MV-4-11 (cell line): Measurements from ENCODE around the gene GLOD4.
A peak's percentile ranks its signal among the peaks of the same experiment; 100 is the strongest.
"Not testable (repeated sequence)": the region's sequence is repeated elsewhere in the genome, so short reads cannot be mapped to it uniquely, and the experiment has no call there.

Source experiments
- DNase-seq: peaks from one replicate; lab custom pipeline; 2025; lab: John Stamatoyannopoulos, UW

The GLOD4 gene, protein sequence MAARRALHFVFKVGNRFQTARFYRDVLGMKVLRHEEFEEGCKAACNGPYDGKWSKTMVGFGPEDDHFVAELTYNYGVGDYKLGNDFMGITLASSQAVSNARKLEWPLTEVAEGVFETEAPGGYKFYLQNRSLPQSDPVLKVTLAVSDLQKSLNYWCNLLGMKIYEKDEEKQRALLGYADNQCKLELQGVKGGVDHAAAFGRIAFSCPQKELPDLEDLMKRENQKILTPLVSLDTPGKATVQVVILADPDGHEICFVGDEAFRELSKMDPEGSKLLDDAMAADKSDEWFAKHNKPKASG

DNA sequence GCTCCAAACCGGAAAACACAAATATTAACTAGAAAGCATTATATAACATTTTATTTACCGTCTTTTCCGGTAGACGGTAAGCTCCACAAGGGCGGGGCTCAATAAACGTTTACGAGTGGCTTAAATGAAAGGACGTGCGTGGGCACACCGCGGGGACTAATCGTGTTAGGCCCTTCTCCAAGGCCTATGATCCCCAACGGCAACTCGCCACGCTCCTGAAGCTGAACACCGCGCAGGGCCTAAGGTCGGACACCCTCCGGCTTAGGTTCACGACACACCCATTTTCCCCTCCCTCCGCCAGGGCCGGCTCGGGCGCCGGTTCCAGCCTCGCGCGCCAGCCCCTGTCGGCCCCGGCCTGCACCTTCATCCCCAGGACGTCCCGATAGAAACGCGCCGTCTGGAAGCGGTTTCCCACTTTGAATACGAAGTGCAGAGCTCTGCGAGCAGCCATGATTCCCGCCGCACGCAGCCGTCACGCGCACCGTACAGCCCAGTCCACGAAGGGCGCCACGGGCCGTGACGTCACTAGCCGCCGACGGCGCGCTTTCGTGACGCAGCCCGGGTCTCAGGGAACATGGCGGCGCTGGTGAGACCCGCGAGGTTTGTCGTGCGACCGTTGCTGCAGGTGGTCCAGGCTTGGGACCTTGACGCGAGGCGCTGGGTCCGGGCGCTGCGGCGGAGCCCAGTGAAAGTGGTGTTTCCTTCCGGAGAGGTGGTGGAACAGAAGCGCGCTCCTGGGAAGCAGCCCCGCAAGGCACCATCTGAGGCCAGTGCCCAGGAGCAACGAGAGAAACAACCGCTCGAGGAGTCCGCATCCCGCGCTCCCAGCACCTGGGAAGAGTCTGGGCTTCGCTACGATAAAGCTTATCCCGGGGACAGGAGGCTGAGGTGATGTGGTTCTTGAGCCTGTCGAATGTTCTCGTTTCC is at the start of gene GLOD4, which contains the start of gene MRM3:
Gene GLOD4 (minus strand): TSS at position 476 of the 927 bp plus-strand sequence. CDS start 25 bp downstream, at position 451.
Gene MRM3 (plus strand): TSS at position 549 of the 927 bp plus-strand sequence. CDS start 26 bp downstream, at position 575.
- DNase-seq, result peak; percentile 81

DNA sequence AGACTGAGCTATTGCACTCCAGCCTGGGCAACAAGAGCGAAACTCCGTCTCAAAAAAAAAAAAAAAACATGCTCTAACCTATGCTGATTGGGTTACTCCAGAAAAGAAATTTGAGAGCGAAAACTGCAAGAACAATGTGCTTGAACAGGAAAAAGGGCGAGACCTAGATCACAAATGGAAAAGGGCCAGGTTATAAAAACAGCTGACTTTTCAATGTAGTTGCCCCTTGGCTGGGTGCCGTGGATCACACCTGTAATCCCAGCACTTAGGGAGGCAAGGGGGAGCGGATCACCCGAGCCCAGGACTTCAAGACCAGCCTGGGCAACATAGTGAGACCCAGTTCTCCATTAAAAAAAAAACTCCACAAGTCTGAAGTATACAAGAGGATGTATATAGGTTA is 48.9 kb upstream of the GLOD4 start:
- no peak for DNase-seq

DNA sequence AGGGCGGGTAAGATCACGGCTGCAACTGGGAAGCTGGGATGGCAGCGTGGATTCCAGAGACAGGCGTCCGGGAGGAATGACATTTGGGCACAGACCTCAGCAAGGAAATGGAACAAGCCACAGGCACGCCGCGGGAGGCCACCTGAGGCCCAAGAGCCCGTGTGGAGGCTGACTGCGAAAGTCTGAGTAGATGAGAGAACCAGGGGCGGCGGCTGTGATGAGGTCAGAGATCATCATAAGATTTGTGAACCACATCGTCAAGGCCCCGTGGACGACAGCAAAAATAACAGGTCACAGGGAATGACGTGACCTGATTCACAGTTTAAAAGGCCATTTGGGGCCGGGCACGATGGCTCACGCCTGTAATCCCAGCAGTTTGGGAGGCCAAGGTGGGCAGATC is 48.3 kb upstream of the GLOD4 start:
- no peak for DNase-seq

DNA sequence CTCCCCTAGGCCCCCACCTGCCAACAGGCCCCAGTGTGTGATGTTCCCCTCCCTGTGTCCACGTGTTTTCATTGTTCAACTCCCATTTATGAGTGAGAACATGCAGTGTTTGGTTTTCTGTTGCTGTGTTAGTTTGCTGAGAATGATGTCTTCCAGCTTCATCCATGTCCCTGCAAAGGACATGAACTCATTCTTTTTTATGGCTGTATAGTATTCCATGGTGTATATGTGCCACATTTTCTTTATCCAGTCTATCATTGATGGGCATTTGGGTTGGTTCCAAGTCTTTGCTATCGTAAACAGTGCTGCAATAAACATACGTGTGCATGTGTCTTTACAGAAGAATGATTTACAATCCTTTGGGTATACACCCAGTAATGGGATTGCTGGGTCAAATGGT is 47.5 kb upstream of the GLOD4 start:
- not testable (repeated sequence) for DNase-seq

DNA sequence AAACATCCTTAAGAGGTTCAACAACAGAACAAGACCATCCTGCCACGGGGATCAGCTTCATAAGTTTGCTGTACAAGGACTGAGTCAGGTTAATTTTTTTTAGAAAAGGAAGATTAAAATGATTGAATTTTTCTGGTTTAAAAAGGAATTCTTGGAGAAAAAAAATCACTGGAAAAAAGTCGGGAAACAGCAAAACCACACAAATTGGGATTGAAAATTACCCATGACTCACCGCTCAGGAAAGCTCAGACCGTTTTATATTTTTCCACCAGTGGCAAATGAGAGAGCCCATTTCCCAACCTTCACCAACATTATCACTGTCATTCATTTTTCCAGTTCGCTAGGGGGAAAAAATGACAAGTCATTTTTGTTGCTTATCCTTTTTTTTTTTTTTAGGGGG is 46.7 kb upstream of the GLOD4 start:
- no peak for DNase-seq

DNA sequence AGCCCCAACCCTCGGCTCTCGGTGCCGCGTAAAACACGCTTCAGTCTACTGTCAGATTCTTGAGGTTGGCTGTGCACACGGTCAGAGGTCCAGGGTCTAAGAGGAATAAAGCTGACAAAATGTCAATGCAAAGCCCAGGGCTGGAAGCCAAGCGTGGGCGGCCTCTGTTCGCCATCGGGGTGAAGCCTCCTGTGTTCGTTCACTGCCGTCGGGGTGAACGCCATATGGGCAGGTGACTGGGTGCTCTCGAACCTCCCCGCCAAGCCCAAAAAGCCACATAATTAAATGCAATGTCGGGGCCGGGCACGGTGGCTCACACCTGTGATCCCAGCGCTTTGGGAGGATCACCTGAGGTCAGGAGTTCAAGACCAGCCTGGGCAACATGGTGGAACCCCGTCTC is 44.7 kb upstream of the GLOD4 start:
- DNase-seq, result no peak

DNA sequence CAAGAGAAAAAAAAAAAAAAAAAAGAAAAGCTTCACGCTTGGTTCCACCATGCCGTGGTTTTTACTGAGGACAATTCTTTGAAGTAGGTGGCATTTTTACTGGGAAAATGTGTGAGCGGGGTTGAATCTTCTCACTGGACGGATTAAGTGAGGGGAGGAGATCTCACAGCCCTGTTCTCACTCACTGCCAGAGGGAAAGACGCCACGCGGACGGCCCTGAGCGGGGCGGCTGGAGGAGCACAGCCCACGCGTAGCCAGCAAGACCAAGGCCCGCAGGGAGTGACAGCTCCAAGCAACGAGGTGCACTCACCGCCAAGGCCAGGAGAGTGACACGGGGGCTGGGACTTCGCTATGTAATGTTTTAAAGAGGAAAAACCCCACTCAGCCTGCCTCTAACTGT is 43.1 kb upstream of the GLOD4 start:
- no peak for DNase-seq

DNA sequence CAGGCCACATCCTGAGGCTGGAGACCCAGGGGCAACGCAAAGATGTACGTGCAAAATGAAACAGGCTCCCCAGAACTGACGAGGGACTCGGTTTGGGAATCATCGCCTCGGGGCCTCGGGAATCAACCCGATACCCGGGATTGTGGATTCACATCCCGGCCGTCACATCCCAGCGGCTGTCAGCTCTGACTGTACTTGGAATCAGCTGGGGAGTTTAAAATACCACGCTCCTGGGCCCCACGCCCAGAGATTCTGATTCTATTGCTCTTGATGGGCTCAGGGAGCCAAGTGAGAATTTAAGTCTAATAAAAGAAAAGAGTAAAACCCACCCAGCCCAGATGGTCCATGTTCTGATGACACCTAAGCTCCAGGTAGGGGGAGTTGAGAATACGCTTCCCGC is 42.3 kb upstream of the GLOD4 start:
- DNase-seq, result no peak

DNA sequence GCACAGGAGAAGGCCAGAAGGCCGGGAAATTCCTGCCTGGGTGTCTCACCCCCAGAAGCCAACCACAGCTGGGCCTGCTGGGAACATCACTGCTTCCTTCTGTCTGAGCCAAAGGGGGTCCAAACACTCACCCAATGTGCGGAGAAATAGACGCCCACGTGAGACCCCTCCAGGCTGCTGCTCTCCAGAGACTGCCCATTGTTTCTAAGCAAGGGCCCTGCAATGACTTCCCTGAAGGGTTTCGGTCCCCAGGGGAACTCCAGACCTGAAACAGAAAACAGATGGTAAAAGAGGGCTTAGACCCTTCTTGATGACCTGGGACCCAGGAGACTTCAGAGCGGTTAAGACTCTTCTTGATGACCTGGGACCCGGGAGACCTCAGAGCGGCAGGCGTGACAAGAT is 41.4 kb upstream of the GLOD4 start:
- no peak for DNase-seq

DNA sequence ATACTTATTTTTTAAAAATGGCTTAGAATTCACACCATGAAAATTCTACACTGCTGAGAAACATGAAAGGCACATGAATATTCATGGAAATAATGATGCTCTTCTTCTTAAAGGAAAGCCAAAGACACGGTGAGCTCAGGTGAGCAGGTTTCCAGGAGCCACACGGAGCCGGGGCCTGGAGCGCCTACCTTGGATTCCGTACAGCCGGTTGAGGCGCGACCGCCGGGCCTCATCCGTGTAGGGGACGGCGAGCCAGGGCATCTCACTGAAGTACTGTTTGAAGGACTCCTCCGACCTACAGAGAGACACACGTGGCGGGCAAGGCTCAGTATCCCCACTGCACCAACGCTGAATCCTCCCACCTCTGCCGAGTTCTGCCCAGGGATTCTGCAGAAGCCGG is 37.2 kb upstream of the GLOD4 start:
- DNase-seq, result no peak

DNA sequence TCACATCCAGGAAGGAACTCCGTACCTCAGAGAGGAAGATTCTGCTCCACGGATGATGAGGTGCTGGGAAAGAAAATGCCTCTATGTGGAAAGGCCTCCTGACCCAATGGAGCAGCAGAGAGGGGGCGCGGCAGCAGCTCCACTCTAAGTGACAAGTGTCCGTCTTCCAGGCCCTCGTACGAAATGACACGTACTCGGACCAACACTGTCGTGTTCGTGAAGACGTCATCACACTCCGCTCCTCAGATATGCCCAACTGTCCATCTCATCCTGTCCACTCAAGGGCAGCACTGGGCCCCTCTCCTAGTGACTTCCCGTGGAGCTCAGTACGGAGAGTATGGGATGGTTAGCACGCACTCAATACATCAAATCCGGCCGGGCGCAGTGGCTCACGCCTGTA is 32.3 kb upstream of the GLOD4 start:
- DNase-seq, result no peak

DNA sequence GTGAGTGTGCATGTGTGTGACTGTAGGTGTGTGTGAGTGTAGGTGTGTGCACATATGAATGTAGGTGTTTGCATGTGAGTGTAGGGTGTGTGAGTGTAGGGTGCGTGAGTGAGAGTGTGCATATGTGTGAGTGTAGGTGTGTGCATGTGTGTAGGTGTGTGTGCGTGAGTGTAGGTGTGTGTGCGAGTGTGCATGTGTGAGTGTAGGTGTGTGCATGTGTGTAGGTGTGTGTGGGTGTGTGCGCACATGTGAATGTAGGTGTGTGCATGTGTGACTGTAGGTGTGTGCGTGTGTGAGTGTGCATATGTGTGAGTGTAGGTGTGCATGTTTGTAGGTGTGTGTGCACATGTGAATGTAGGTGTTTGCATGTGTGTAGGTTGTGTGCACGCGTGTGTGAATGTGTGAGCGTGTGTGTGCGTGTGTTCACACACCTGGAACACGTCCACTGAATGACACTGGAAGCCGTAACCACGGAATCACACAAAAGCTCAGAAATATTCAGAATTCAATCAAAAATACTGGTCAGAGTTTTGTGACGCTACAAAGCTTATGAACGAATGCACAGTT is 30.6 kb upstream of the GLOD4 start:
- DNase-seq, result no peak

DNA sequence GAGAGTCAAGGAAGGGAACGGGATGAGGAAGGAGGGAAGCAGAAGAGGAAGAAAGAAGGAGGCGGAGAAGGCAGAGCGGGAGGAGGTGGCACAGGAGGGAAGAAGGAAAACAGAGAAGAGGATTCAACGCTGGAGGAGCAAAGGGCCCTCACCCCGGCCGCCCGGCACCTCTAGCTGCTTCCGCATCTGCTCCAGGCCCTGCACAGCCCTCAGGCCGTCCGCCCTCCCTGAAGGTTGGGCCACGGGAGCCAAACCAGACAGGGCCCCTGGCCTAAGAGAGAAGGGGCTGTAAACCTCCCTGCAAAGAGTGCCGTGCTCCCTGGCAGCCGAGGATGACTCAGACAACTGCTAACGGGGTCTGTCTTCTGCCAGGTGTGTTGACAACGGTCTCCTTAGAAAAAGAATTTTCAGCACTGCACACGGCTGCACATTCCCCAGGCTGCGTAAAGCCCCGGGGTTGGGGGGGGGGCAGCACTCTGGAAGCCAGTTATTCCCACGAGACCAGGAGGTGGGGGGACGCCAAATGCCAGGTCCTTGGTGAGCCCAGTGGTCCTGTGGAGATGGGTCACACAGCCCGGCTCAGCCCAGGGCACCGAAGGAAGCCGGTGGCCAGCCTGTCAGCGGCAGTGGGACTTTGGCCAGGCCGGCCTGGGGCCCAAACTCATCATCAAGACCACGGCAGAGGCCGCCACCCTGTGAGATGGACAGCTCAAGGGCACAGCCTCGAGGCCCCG is 29.1 kb upstream of the GLOD4 start:
- DNase-seq, result no peak

DNA sequence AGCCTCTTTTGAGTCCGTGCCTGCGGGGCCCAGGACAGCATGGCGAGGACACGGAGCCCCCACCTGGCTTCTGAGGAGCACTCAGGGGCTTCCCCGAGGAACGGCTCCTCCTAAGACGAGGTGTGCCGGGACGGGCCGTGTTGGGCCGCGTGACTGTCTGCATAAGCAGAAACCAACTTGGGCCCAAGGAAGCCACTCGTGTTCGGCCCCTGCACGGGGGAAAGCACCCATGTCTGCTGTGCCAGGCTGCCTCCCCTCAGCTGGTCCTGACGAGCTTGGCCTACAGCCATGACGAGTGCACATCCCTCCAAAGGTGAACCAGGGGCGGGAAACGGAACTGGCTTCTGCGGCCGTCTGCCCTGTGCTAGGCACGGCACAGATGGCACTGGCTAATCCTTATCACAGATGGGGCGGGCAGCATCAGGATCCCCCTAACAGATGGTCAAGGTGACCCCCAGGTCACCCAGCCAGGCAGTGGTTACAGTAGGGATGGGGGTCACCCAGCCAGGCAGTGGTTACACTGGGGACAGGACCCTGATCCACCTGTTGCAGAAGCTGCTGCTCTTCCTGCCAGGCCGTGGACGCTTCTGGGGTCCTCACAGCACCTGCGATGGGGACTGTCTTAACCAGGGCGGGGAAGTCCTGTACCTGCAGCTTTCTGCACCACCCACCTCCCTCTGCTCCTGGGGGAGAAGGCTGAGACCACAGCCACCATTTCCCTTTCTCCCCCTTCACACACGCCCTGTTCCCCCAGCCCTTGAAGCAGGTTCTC is 25.6 kb upstream of the GLOD4 start:
- no peak for DNase-seq

DNA sequence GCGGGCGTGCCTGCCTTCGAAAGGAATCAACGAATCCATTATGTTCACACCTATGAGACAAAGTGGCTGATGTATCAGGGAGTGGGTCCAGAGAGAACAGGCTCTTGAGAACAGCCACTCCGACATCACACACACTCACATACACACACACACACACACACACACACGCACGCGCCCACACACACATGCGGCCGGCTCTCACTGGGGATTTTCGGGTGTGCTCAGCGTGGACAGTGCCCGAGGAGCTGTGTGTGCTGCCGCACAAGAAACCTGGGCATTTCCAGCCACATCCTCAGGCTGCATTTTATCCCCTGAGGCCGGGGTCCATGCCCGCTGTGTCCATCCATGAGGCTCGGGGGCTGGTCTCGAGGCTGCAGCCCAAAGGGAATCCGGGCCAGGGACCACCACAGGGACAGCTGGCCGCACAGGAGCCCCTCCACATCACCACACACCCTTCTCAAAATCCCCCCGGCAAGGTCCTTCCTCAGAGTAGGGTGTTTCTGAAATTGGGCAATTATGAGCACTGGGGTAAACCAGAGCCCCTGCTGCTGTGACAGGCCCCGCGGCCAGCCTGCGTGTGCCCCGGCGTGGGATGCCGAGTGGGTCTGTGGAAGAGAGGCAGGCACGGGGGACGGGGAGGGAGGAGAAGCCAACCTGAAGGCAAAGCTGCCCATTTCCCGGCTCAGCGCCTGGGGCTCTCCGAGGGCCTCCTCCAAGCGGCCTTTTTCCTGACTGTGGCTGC is 24.9 kb upstream of the GLOD4 start:
- no peak for DNase-seq

DNA sequence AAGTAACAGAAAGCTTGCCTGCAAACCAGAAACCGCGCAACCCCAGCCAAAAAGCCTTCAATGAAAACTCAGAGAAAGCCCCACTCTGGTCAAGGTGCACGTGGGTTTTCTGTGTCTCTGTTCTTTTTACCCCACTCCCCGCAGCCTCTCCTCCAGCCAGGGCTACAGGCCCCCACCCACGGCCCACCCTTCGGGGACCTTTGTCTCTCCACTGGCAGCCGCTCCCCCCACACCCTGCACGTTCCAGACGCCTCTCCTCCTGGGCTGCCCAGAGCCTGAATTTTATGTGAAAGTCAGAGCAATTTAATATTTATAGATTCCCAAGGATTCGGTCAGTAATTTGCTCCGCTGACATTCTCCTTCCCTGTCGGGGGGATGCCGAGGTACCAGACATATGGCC is 24.3 kb upstream of the GLOD4 start:
- DNase-seq, result no peak

DNA sequence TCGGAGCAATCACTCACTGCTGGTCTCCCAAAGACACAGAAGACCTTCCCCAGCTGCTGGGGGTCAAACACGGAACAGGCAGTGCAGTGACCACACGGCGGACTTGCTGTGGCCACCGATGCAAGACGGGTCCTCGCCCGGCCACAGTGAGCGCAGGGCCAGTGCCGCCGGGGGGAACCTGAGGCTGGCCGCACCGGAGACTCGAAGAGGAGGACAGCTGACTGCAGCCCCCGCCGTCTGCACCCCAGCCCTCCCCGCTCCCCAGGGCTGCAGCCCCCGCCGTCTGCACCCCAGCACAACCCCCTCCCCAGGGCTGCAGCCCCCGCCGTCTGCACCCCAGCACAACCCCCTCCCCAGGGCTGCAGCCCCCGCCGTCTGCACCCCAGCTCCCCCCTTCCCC is 23.8 kb upstream of the GLOD4 start:
- not testable (repeated sequence) for DNase-seq

DNA sequence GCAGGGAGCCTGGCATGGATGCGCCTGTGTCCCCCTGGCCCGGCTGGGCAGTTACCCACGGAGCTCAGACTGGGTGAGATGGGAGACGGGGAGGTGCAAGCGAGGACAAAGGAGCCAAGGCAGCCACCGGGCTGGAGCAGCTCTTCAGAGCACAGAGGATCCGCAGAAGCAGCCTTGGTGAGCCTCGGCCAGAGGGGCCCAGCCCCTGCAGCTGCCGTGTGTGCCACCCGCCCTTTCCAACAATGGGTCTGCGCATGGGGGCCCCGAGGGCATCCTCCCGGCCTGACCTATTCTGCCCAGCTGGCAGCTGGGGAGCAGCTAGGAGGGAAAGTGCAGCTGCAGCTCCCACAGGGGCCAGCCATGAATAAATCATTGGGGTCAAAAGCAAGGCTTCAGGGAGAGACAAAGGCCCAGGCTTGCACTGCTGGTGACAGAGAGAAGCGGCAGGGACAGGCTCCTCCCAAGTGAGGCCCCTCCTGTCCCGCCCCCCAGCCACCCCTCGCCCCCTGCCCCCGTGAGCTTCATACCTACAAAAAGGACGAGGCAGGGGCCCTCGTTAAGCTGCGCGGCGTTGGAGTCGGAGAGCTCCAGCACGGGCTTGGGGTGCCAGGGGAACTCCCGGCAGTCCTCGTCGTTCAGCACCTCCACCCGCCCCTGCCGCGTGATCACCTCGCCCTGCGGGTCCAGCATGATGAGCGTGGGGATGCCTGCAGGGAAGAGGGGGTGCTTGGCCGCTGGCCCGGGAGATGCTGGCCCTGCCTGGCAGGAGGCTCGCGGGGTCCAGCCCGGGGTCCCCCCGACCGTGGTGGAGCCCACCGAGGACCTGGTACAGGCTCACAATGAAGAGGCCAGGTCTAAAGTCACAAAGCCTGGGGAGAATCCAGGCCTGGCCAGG is 22.7 kb upstream of the GLOD4 start:
- no peak for DNase-seq
